HG03064 (cell line): Measurements from ENCODE around the gene LOXL3.
"Not testable (repeated sequence)": the region's sequence is repeated elsewhere in the genome, so short reads cannot be mapped to it uniquely, and the experiment has no call there.

Experiments used
- ATAC-seq: cut with Tn5 transposase; IDR thresholded peaks from one replicate; pipeline ENCODE4 v1.9.1; 2021; ENCODE audit warnings: low read depth; ENCODE audit not compliant: unreplicated experiment

The LOXL3 gene

GRCh38 chr2:74497777-74498499 lies 55.8 kb downstream of the LOXL3 start:
- no peak for ATAC-seq

GRCh38 chr2:74496997-74497776 lies 56.6 kb downstream of the LOXL3 start:
- no peak for ATAC-seq

- no peak for ATAC-seq
Observed at GRCh38 chr2:74495440-74495839, 58.3 kb downstream of the LOXL3 start.

- ATAC-seq: no peak
Observed at GRCh38 chr2:74493546-74493945, 60.2 kb downstream of the LOXL3 start.

- no peak for ATAC-seq
Observed at GRCh38 chr2:74491648-74492544, 61.8 kb downstream of the LOXL3 start.

- ATAC-seq: no peak
Observed at GRCh38 chr2:74489906-74490305, 63.8 kb downstream of the LOXL3 start.

GRCh38 chr2:74488643-74489481 lies 64.9 kb downstream of the LOXL3 start:
- ATAC-seq: no peak

GRCh38 chr2:74486141-74486540 lies 67.6 kb downstream of the LOXL3 start:
- no peak for ATAC-seq

- ATAC-seq: not testable (repeated sequence)
Observed at GRCh38 chr2:74483675-74484164, 70.0 kb downstream of the LOXL3 start.

- peak; percentile 87 for ATAC-seq
Observed at GRCh38 chr2:74482801-74483674, 70.7 kb downstream of the LOXL3 start, which contains the start of the genes CCDC142 and TTC31. Gene CCDC142 (minus strand): TSS chr2:74482998. CDS start chr2:74482837, 161 bp downstream. Gene TTC31 (plus strand): TSS chr2:74483081. CDS start chr2:74483096, 15 bp downstream.
